UCSD-AML1 (cell line): ENCODE results near the gene ZNF410.
A peak's percentile ranks its signal among the peaks of the same experiment; 100 is the strongest.

Source experiments
- DNase-seq: peaks from one replicate; lab custom pipeline; 2025; ENCODE audit not compliant: unreplicated experiment; lab: John Stamatoyannopoulos, UW

ZNF410 gene

DNA sequence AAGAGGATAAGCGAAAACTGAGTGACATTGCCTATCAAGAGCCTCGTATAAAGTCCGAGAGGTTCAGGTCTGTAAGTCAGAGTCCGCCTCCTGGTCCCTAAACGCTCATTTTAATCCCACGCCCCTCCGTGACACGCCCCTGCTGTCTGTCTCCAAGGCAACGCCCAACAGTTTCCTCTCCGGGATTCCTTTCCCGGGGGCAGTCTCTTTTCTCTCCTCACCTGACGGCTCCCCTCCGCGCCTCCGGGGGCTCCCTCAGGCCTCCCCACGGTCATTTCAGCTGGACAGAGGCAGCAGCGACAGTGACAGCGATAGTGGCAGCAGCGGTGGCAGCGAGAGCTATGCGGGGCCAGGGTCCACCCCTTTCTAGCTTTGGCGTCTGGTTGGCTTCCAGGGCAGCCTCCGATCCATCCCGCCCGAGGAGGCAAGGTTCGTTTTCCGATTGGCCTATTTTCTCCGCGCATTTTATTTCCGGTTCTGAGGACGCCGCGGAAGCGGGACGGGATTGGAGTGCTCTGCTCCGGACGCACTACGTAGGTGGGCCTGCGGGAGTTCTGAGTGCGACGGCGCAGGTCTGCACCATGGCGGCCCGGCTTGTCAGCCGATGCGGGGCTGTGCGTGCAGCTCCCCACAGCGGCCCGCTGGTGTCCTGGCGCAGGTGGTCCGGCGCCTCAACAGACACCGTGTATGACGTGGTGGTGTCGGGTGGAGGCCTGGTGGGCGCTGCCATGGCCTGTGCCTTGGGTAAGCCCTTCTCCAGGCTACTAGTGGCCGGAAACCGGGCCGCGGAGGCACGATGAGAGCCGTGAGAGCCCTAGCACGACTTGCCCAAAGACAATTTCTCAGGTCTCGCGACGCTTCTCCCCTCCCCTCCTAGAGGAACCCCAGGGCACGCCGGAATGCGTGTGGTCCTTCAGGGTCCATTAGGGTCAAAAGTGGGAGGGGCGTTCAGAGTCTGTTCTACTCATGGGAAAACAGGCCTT lies 63.4 kb downstream of the ZNF410 start, which contains the start of the genes COQ6 and FAM161B:
COQ6 (plus strand) TSS at position 551 of the 983 bp plus-strand sequence; CDS start at position 582, 31 bp downstream.
FAM161B (minus strand) TSS at position 343 of the 983 bp plus-strand sequence; CDS start at position 275, 68 bp downstream.
- peak; percentile 95 for DNase-seq

DNA sequence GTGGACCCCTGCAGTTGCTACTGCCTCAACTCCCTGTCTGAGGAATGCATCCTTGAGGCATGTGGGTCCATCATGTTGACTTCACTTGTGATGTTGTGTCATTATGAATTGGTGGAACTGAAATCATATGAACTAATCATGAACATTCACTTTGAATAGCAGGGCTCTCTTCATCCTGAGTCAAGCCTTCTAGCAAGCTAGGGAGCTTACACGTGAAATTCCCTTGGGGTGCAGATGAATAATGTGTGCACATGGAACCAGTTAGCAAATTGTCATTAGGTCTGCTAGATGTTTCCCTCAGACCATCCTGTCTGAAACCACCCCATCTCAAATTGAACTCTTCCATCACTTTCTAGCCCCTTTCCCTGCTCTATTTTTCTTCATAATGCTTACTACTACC lies 67.1 kb downstream of the ZNF410 start:
- DNase-seq, result no peak

DNA sequence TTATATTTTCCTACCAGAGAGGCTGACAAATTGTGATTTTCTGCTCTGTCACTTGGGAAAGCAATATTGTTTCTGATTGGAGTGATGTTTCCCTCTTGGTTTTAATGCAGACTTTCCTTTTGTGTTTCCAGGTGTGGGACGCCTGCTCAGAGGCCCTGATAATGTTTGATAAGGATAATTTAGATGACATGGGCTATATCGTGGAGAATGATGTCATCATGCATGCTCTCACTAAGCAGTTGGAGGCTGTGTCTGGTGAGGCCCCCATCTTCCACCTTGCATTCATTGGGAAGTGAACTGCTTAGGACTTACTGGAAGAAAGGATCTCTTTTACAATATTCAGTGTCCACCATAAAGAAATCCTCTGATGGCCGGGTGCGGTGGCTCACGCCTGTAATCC lies 69.0 kb downstream of the ZNF410 start:
- DNase-seq, result no peak

DNA sequence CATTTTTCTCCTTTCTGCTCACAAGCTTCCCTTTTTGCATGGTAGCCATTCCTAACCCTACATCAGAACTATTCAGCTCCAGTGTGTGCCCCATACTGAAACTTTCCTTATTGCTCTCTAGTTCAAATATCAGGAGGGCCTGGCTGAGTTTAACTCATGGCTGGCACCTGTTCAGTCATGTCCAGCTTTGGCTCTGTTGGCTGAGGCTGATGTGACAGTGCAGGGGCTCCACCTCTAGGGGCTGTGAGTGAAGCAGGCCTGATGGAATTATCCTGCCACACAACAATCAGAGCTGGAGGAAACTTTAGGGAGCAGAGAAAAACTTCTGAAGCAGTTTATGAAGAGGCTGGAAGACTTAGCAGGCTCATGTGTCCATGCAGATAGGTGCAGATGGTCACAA lies 71.9 kb downstream of the ZNF410 start:
- no peak for DNase-seq

DNA sequence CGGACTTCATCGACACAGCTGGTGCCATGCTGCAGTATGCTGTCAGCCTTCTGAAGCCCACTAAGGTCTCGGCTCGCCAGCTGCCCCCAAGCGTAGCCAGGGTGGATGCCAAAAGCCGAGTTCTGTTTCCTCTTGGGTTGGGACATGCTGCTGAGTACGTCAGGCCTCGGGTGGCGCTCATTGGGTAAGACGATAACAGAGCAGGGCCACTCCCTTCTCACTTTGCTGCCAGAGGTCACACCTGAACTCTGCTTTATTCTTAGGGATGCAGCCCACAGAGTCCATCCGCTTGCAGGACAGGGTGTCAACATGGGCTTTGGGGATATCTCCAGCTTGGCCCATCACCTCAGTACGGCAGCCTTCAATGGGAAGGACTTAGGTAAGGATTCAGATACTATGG lies 74.5 kb downstream of the ZNF410 start:
- DNase-seq, result no peak

DNA sequence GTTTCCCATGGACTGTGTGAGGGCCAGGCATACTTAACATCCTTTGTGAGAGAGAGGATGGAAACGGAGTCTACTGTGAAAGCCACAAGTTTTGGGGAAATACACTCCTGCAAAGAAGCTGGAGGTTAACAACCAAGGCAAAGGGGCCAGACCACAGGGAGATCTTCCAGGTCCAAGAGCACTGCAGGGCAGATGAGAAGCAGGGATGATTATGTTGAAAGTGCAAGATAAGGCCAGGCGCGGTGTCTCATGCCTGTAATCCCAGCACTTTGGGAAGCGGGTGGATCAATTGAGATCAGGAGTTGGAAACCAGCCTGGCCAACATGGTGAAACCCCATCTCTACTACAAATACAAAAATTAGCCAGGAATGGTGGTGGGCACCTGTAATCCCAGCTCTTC lies 78.6 kb downstream of the ZNF410 start:
- DNase-seq, result no peak

DNA sequence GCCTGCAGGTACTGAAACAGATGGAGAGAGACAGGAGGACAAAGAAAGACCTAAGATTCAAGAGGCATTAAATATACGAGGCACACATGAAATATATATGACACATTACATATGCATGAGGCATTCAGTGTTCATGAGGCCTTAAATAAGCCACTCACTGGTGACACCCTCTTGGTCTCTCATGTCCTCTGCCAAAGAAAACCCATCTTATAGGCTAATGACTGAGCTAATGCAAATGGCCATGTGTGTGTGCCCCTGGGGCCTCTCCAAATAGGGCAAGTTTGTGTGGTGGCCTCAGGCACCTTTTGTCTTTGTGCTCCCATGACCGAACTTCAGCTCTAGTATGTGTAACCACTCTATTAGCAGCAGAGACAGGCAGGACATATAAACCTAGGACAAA lies 82.2 kb downstream of the ZNF410 start:
- DNase-seq, result no peak

DNA sequence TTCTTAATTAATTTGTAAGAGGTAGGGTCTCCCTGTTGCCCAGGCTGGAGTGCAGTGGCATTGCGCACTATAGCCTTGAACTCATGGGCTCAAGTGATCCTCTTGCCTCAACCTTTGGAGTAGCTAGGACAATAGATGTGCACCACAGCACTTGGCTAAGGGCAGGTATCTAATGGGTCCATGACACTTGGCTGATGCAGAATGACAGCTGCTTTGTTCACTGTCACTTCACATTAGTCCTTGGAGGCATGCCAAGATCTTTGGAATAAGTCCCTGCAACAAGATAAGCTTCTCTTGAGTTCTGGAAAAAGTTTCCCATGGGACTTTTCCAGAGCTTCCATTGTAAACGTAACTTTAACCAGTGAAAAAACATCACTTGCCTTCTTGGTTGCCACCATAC lies 86.8 kb downstream of the ZNF410 start:
- no peak for DNase-seq

DNA sequence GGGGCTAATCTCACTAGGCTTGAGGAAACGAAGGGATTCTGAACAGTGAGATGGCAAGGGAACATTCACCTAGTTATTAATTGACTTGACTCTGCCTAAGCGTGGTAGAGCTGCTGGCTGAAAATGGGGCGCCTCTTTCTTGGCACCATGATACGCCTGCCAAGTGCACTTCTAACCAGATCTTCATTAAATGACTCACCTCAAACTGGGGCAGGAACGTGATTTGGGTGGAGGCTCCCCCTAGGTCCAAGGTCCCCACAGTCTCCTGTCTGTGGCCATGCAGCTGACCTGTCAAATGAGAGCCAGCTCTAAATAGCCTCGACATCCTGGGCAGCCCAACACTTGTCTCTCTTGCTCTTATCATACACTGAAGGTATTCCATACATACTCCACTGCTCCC lies 89.5 kb downstream of the ZNF410 start:
- DNase-seq, result no peak

DNA sequence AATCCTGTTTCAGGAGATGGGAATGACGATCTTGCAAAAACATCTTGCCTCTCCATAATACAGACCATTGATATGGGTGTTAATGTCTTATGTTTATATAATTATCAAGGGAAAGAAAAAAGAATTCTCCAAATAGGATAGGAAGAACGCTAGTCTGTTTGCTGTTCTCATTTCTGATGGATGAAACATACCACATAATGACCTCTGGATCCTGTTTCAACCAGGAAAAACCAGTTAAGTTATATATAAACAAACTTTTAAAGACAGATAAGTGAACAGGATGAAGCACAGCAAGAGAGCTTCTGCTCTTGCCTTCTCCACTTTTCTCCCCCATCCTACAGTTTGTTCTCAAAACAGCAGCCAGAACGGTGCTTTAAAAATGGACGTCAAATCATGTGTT lies 91.2 kb downstream of the ZNF410 start:
- no peak for DNase-seq
